Measurements from ENCODE around the gene RBPJ. TPM values are rescaled to one million over a fixed set of nuclear protein-coding genes. Genes with fewer than 3 reads are reported as not detected.

Gene RBPJ
- polyA plus RNA-seq, 1 of the 3 experiments (the other 2 are of a cell fraction) = 13.8 TPM

DNA sequence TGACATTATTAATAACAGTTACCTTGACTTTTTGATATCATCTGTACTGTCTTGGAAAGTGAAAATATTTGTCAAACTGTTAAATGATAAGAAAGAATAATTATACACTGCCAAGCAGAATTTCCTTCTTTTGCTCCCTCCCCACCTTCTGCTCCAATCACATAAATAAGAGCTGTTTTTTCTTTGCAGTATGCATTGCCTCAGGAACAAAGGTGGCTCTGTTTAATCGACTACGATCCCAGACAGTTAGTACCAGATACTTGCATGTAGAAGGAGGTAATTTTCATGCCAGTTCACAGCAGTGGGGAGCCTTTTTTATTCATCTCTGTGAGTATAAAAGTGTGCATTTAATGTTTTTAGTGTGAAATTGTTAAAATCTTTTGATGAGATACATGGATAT lies 103.3 kb downstream of the RBPJ start:
- Histone ChIP-seq H3K36me3 (replicated peaks in 1 of 2; ENCODE audit: control insufficient read depth in 1 of 2, insufficient read depth in 2 of 2, low read length in 1 of 2) (peaks cover 25 to 27% of the 10 kb centered on the region in 2 experiments), H3K4me2 (no peak overlapping the region), H3K79me2 (ENCODE audit: insufficient read depth) (no peaks in the 10 kb centered on the region), H4K20me1 (ENCODE audit: insufficient read depth) (no peaks in the 10 kb centered on the region), H3K27ac (ENCODE audit: low read depth in 2 of 2, low read length in 1 of 2) (no peak overlapping the region), H3K9me2 (no peaks in the 10 kb centered on the region), H2AFZ (ENCODE audit: low read depth) (no peak overlapping the region), H3F3A (replicated peaks; ENCODE audit: insufficient read depth) (no peaks in the 10 kb centered on the region), H3K27me3 (ENCODE audit: insufficient read depth) (no peaks in the 10 kb centered on the region), H3K4me1 (ENCODE audit: control insufficient read depth in 1 of 2, insufficient read depth in 2 of 2, low read depth in 1 of 2, low read length in 1 of 2) (peaks cover 0 to 7% of the 10 kb centered on the region in 2 experiments; a peak in 1 of 4 replicates), H3K9ac (no peak overlapping the region), H3K4me3 (ENCODE audit: low read depth in 2 of 2, low read length in 1 of 2) (no peak overlapping the region), H3K9me3 (no peaks in the 10 kb centered on the region)
- ChIA-PET CTCF (interaction anchor here (0.6 kb wide), 1 partner anchor 458 kb away, joined by 4 read pairs; no protein-coding TSS in a partner anchor), POLR2A (no interaction called here)
- DNase-seq = no peak
- whole genome bisulfite sequencing (ENCODE audit: low lambda C conversion rate) = 82% methylated on average over 2 of the region's 2 CpGs
- TF ChIP-seq YY1 (IDR thresholded peaks at IDR 0.05; ENCODE audit: low read depth) (no peak), RXRA (IDR thresholded peaks at IDR 0.05; ENCODE audit: borderline replicate concordance, low read depth) (no peak), SIN3A (IDR thresholded peaks at IDR 0.05; ENCODE audit: borderline replicate concordance, low read depth, low read length) (no peak)

DNA sequence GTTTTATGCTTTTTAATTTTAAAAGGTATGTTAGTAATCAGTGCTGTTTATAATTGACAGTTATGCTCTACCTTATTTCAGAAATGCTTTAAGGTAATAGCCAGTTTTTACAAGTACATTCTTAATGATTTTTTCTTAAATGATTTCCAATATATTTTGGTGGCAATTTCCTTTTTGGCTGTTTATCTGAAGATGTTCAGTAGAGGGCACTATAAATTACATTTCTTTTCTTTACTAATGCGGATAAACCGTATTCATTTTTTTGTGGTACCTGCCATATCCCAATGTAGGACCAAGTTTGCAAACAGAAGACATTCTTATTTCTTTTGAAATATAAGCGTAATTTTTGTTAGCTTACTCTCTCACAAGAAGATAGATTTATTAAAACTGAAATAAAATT lies 104.0 kb downstream of the RBPJ start:
- H3K27me3 ChIP-seq (ENCODE audit: insufficient read depth) = no peaks in the 10 kb centered on the region
- H4K20me1 ChIP-seq (ENCODE audit: insufficient read depth) = no peaks in the 10 kb centered on the region
- peaks cover 30 to 31% of the 10 kb centered on the region in 2 experiments for H3K36me3 ChIP-seq (replicated peaks in 1 of 2; ENCODE audit: control insufficient read depth in 1 of 2, insufficient read depth in 2 of 2, low read length in 1 of 2)
- H2AFZ ChIP-seq (ENCODE audit: low read depth) = no peak overlapping the region
- POLR2A ChIA-PET = no interaction called here
- H3K27ac ChIP-seq (ENCODE audit: low read depth in 2 of 2, low read length in 1 of 2) = no peak overlapping the region
- no peaks in the 10 kb centered on the region for H3K79me2 ChIP-seq (ENCODE audit: insufficient read depth)
- no peak overlapping the region for H3K4me3 ChIP-seq (ENCODE audit: low read depth in 2 of 2, low read length in 1 of 2)
- 98% methylated on average over 3 of the region's 3 CpGs for WGBS (ENCODE audit: low lambda C conversion rate)
- H3F3A ChIP-seq (replicated peaks; ENCODE audit: insufficient read depth) = no peaks in the 10 kb centered on the region
- DNase-seq = no peak
- no peaks in the 10 kb centered on the region for H3K9me3 ChIP-seq
- no peak overlapping the region for H3K4me2 ChIP-seq
- CTCF ChIA-PET = interaction anchor here (0.6 to 1.3 kb wide), 4 partner anchors 9 to 585 kb away, joined by 3 to 4 read pairs (median 3); no protein-coding TSS in a partner anchor
- H3K9ac ChIP-seq = no peak overlapping the region
- H3K4me1 ChIP-seq (ENCODE audit: control insufficient read depth in 1 of 2, insufficient read depth in 2 of 2, low read depth in 1 of 2, low read length in 1 of 2) = peaks cover 0 to 3% of the 10 kb centered on the region in 2 experiments; a peak in 1 of 4 replicates
- H3K9me2 ChIP-seq = no peaks in the 10 kb centered on the region
- TF ChIP-seq, protein P1, sequence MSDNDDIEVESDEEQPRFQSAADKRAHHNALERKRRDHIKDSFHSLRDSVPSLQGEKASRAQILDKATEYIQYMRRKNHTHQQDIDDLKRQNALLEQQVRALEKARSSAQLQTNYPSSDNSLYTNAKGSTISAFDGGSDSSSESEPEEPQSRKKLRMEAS (IDR thresholded peaks at IDR 0.05; ENCODE audit: low read depth) = no peak
- TF ChIP-seq RAD21 (IDR thresholded peaks at IDR 0.05; ENCODE audit: low read length) (peak; percentile 21; the same call in 1 of the 2 replicates), RXRA (IDR thresholded peaks at IDR 0.05; ENCODE audit: borderline replicate concordance, low read depth) (no peak), YY1 (IDR thresholded peaks at IDR 0.05; ENCODE audit: low read depth) (no peak), RFX5 (IDR thresholded peaks at IDR 0.05; ENCODE audit: low read length) (no peak)
- TF ChIP-seq, protein P2, sequence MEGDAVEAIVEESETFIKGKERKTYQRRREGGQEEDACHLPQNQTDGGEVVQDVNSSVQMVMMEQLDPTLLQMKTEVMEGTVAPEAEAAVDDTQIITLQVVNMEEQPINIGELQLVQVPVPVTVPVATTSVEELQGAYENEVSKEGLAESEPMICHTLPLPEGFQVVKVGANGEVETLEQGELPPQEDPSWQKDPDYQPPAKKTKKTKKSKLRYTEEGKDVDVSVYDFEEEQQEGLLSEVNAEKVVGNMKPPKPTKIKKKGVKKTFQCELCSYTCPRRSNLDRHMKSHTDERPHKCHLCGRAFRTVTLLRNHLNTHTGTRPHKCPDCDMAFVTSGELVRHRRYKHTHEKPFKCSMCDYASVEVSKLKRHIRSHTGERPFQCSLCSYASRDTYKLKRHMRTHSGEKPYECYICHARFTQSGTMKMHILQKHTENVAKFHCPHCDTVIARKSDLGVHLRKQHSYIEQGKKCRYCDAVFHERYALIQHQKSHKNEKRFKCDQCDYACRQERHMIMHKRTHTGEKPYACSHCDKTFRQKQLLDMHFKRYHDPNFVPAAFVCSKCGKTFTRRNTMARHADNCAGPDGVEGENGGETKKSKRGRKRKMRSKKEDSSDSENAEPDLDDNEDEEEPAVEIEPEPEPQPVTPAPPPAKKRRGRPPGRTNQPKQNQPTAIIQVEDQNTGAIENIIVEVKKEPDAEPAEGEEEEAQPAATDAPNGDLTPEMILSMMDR (IDR thresholded peaks at IDR 0.05) = peak; percentile 54

DNA sequence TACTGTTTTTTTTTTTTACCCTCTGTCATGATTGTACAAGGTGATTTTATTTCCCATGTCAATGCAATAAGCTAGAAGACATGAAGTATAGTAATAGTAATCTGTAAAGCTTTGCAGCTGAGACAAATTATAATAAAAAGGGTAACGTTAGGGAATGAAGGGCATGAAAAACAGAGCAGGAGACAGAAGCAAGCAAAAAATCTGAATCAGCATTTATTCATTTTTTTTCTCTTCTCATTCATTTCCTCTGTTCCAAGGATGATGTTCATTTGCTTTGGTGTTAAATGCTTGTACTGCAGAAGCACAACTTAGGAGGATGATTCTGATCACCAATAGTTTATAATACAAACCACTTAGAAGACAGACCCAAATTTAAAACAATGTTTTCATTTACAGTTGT lies 105.1 kb downstream of the RBPJ start:
- no peaks in the 10 kb centered on the region for H3K9me3 ChIP-seq
- ChIA-PET POLR2A (no interaction called here), CTCF (interaction anchor here (1.0 to 1.3 kb wide), 2 partner anchors 26 to 584 kb away, joined by 3 to 4 read pairs; no protein-coding TSS in a partner anchor)
- no peak for DNase-seq
- no peaks in the 10 kb centered on the region for H3K9me2 ChIP-seq
- no peaks in the 10 kb centered on the region for H3K4me1 ChIP-seq (ENCODE audit: control insufficient read depth in 1 of 2, insufficient read depth in 2 of 2, low read depth in 1 of 2, low read length in 1 of 2)
- H3K27ac ChIP-seq (ENCODE audit: low read depth in 2 of 2, low read length in 1 of 2) = no peak overlapping the region
- no peaks in the 10 kb centered on the region for H3K27me3 ChIP-seq (ENCODE audit: insufficient read depth)
- H2AFZ ChIP-seq (ENCODE audit: low read depth) = no peak overlapping the region
- no peaks in the 10 kb centered on the region for H3F3A ChIP-seq (replicated peaks; ENCODE audit: insufficient read depth)
- no peak overlapping the region for H3K4me3 ChIP-seq (ENCODE audit: low read depth in 2 of 2, low read length in 1 of 2)
- TF ChIP-seq EP300 (IDR thresholded peaks at IDR 0.05; ENCODE audit: borderline replicate concordance in 1 of 2, low read depth in 1 of 2, low read length in 1 of 2) = no peak
- TF ChIP-seq, protein P3, sequence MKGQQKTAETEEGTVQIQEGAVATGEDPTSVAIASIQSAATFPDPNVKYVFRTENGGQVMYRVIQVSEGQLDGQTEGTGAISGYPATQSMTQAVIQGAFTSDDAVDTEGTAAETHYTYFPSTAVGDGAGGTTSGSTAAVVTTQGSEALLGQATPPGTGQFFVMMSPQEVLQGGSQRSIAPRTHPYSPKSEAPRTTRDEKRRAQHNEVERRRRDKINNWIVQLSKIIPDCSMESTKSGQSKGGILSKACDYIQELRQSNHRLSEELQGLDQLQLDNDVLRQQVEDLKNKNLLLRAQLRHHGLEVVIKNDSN (IDR thresholded peaks at IDR 0.05; ENCODE audit: borderline replicate concordance, low read depth) = no peak
- TF ChIP-seq, protein P4, sequence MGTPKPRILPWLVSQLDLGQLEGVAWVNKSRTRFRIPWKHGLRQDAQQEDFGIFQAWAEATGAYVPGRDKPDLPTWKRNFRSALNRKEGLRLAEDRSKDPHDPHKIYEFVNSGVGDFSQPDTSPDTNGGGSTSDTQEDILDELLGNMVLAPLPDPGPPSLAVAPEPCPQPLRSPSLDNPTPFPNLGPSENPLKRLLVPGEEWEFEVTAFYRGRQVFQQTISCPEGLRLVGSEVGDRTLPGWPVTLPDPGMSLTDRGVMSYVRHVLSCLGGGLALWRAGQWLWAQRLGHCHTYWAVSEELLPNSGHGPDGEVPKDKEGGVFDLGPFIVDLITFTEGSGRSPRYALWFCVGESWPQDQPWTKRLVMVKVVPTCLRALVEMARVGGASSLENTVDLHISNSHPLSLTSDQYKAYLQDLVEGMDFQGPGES (IDR thresholded peaks at IDR 0.05; ENCODE audit: low read depth, low read length) = no peak
- TF ChIP-seq TCF12 (IDR thresholded peaks at IDR 0.05) = no peak
- peaks cover 37 to 39% of the 10 kb centered on the region in 2 experiments for H3K36me3 ChIP-seq (replicated peaks in 1 of 2; ENCODE audit: control insufficient read depth in 1 of 2, insufficient read depth in 2 of 2, low read length in 1 of 2)
- no peaks in the 10 kb centered on the region for H4K20me1 ChIP-seq (ENCODE audit: insufficient read depth)
- H3K4me2 ChIP-seq = no peak overlapping the region
- no peaks in the 10 kb centered on the region for H3K79me2 ChIP-seq (ENCODE audit: insufficient read depth)
- WGBS (ENCODE audit: low lambda C conversion rate) = 97% methylated on average over 1 of the region's 1 CpG
- no peak overlapping the region for H3K9ac ChIP-seq
